BE2C (cell line): Measurements from ENCODE around the gene TGM2.

Experiments
- DNase-seq: peaks from one replicate; pipeline ENCODE4 v3.0.0-alpha.2; 2020
- H3K27me3 ChIP-seq: fragments of 250-450 bp; sonication (Bioruptor Pico); 2 replicates; pipeline ENCODE4 v1.5.1; 2020; ENCODE audit warnings: mild to moderate bottlenecking
- H3K36me3 ChIP-seq: fragments of 250-450 bp; sonication (Bioruptor Pico); 2 replicates; pipeline ENCODE4 v1.5.1; 2020; ENCODE audit warnings: mild to moderate bottlenecking
- H3K4me1 ChIP-seq: fragments of 250-450 bp; sonication (Bioruptor Pico); 2 replicates; pipeline ENCODE4 v1.5.1; 2020
- H3K4me3 ChIP-seq: 2 replicates; pipeline ENCODE4 v1.5.1; 2011; ENCODE audit warnings: low read depth, low read length
- H3K9me3 ChIP-seq: fragments of 250-450 bp; sonication (Bioruptor Pico); 2 replicates; pipeline ENCODE4 v1.5.1; 2020
- CTCF ChIP-seq: IDR thresholded peaks from 2 replicates; pipeline ENCODE4 v1.5.1; 2012; ENCODE audit warnings: mild to moderate bottlenecking, low read depth, low read length

TGM2 gene

GRCh38 chr20:38181971-38182370 is 16.9 kb upstream of the TGM2 start:
- Histone ChIP-seq H3K27me3 (no peaks in the 10 kb centered on the region), H3K4me1 (peaks cover 3% of the 10 kb centered on the region; the same call in 1 of the 2 replicates), H3K4me3 (no peak overlapping the region), H3K36me3 (no peaks in the 10 kb centered on the region), H3K9me3 (no peaks in the 10 kb centered on the region)
- DNase-seq = no peak
- no peak for TF ChIP-seq CTCF

- Histone ChIP-seq H3K9me3 (no peaks in the 10 kb centered on the region), H3K36me3 (no peaks in the 10 kb centered on the region), H3K4me3 (no peak overlapping the region), H3K27me3 (no peaks in the 10 kb centered on the region), H3K4me1 (peaks cover 3% of the 10 kb centered on the region; the same call in 1 of the 2 replicates)
- no peak for TF ChIP-seq CTCF
- DNase-seq = peak; percentile 54
Measured at GRCh38 chr20:38181207-38181801, 16.2 kb upstream of the TGM2 start.

- Histone ChIP-seq H3K36me3 (no peaks in the 10 kb centered on the region), H3K4me1 (peaks cover 3% of the 10 kb centered on the region; the same call in 1 of the 2 replicates), H3K9me3 (no peaks in the 10 kb centered on the region), H3K27me3 (no peaks in the 10 kb centered on the region), H3K4me3 (no peak overlapping the region)
- TF ChIP-seq CTCF = no peak
- DNase-seq = no peak
Measured at GRCh38 chr20:38180781-38181180, 15.7 kb upstream of the TGM2 start.

- no peak for TF ChIP-seq CTCF
- Histone ChIP-seq H3K4me1 (peaks cover 3% of the 10 kb centered on the region; the same call in 1 of the 2 replicates), H3K9me3 (no peaks in the 10 kb centered on the region), H3K27me3 (no peaks in the 10 kb centered on the region), H3K4me3 (no peak overlapping the region), H3K36me3 (no peaks in the 10 kb centered on the region)
- no peak for DNase-seq
Measured at GRCh38 chr20:38179846-38180245, 14.8 kb upstream of the TGM2 start.

GRCh38 chr20:38178581-38178980 is 13.5 kb upstream of the TGM2 start:
- no peak for DNase-seq
- no peaks in the 10 kb centered on the region for H3K36me3 ChIP-seq
- no peaks in the 10 kb centered on the region for H3K9me3 ChIP-seq
- no peaks in the 10 kb centered on the region for H3K27me3 ChIP-seq
- H3K4me3 ChIP-seq = no peak overlapping the region
- TF ChIP-seq CTCF = no peak
- H3K4me1 ChIP-seq = peaks cover 3% of the 10 kb centered on the region; the same call in 1 of the 2 replicates

- no peak for TF ChIP-seq CTCF
- Histone ChIP-seq H3K4me1 (peaks cover under 1% of the 10 kb centered on the region; the same call in 1 of the 2 replicates), H3K27me3 (no peaks in the 10 kb centered on the region), H3K36me3 (no peaks in the 10 kb centered on the region), H3K4me3 (no peak overlapping the region), H3K9me3 (no peaks in the 10 kb centered on the region)
- DNase-seq = no peak
Measured at GRCh38 chr20:38178065-38178491, 13.0 kb upstream of the TGM2 start.
